Activated T-cell treated with anti-CD3 and anti-CD28 coated beads, Interleukin-2, amount 50 U/mL, for 72 hours (primary cell): Measurements from ENCODE around the gene LRRTM1. TPM values are rescaled to one million over a fixed set of nuclear protein-coding genes. Genes with fewer than 3 reads are reported as not detected.

Experiments used
- ATAC-seq, 2 donors: fragments of 150-1000 bp; cut with Tn5 transposase; replicated peaks in 1 of 2; 2 replicates each; pipeline ENCODE4 v1.10.0; 2021; ENCODE audit warnings: moderate library complexity in 2 of 2, mild to moderate bottlenecking in 1 of 2
- DNase-seq, 2 donors: peaks; one replicate each; pipeline ENCODE4 v3.0.0; 2021 to 2022; ENCODE audit warnings: mixed read lengths in 1 of 2
- H3K27ac Mint-ChIP-seq: one replicate; pipeline ENCODE4 v1.8.0; 2022; ENCODE audit warnings: mild to moderate bottlenecking, moderate library complexity, mixed read lengths
- H3K27me3 Mint-ChIP-seq: one replicate; pipeline ENCODE4 v1.8.0; 2022; ENCODE audit warnings: low read depth, mixed read lengths
- H3K36me3 Mint-ChIP-seq, 2 donors: one replicate each; pipeline ENCODE4 v1.8.0; 2022; ENCODE audit warnings: mixed read lengths in 2 of 2, mild to moderate bottlenecking in 1 of 2; ENCODE audit not compliant: insufficient read depth in 2 of 2
- H3K4me1 Mint-ChIP-seq: one replicate; pipeline ENCODE4 v1.8.0; 2022; ENCODE audit warnings: low read depth, mixed read lengths
- H3K4me3 Mint-ChIP-seq, 2 donors: one replicate each; pipeline ENCODE4 v1.8.0; 2022; ENCODE audit warnings: mild to moderate bottlenecking in 2 of 2, mixed read lengths in 2 of 2, moderate library complexity in 2 of 2
- H3K9me3 Mint-ChIP-seq, 2 donors: one replicate each; pipeline ENCODE4 v1.8.0; 2022; ENCODE audit warnings: mixed read lengths in 2 of 2
- total RNA-seq, 2 donors: library from RNA; stranded (reverse); gene quantifications; one replicate each; pipeline ENCODE4 v1.2.3, GENCODE V29; 2022

The LRRTM1 gene
- total RNA-seq, 2 donors from 2014 or later = not detected

DNA sequence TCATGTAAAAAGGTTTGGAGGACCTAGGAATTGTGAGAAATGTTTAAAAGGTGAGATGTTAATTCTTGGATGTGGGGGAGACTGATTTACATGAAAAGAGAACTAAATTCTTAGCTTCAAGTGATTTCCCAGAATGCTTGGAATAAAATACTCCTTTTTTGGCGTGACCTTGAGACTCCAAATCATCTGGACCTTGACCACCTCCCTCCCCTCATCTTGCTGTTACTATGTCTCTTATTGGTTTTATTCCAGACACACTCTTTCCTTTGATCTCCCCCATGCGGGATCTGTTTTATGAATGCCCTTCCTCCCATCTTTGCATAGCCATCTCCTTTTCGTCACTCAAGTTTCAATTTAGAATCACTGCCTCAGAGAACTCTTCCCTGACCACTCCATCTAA is 20.0 kb upstream of the LRRTM1 start:
- H3K4me1 Mint-ChIP-seq = no peaks in the 10 kb centered on the region
- H3K9me3 Mint-ChIP-seq = peaks cover 2 to 4% of the 10 kb centered on the region in 2 donors
- no peak overlapping the region for H3K4me3 Mint-ChIP-seq
- no peak for ATAC-seq
- no peak overlapping the region for H3K27ac Mint-ChIP-seq
- no peak for DNase-seq
- H3K27me3 Mint-ChIP-seq = no peaks in the 10 kb centered on the region
- H3K36me3 Mint-ChIP-seq = no peaks in the 10 kb centered on the region

GRCh38 chr2:80323610-80324009 is 19.1 kb upstream of the LRRTM1 start:
- Mint-ChIP-seq H3K4me1 (no peaks in the 10 kb centered on the region), H3K27ac (no peak overlapping the region), H3K4me3 (no peak overlapping the region), H3K36me3 (no peaks in the 10 kb centered on the region), H3K27me3 (no peaks in the 10 kb centered on the region), H3K9me3 (peaks cover 1 to 2% of the 10 kb centered on the region in 2 donors)
- DNase-seq (no peak), ATAC-seq (no peak)

DNA sequence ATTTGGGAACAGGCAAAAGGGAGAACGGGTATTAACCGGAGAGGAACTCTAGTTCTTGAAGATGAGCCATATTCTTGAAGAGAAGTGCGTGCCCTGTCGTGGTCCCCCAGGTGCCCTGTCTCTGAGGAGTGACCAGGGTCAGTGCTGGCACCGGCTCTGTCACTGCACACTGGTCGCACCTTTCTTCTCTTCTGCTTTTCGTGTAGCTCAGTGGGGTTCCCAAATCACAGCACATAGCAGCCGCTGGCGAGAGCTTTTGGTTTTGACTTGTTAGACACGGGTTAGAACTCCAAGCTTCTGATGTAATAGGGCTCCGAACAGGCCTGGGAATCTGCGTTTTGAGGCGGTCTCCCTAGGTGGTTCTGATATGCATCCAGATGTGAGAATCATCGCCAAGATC is 18.4 kb upstream of the LRRTM1 start:
- Mint-ChIP-seq H3K4me3 (no peak overlapping the region), H3K9me3 (peaks cover 0 to 1% of the 10 kb centered on the region in 2 donors), H3K36me3 (no peaks in the 10 kb centered on the region), H3K27me3 (no peaks in the 10 kb centered on the region), H3K4me1 (no peaks in the 10 kb centered on the region), H3K27ac (no peak overlapping the region)
- DNase-seq (no peak), ATAC-seq (no peak)

DNA sequence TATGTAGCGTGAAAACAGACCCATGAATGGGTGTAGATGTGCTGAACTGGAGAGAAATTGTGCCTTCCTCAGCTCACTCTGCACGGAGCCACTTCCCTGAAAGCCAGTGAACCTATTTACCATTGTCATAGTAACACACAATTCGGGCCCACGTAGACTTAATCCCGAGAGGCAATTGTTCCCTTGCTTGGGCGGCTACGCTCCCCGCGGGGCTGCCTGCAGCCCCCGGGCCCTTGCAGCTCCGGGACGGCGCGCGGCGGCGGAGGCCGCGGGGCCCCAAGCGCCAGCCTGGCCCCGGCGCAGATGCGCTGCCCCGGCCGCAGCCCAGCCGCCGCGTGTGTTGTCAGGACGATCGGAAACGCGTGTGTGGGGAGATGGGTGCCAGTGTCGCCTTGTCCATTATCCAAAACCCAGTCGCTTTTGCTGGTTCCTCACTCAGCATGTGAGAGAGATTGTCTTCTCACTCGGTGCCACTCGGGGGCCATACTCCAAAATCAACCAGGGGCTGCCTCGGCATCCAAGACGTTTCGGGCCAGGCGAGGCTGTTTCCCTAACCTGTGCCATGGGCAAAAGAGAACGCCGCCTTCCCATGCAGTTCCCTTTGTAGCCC is 17.9 kb upstream of the LRRTM1 start:
- no peak overlapping the region for H3K4me3 Mint-ChIP-seq
- H3K27ac Mint-ChIP-seq = no peak overlapping the region

GRCh38 chr2:80312282-80312839 is 7.8 kb upstream of the LRRTM1 start:
- H3K27me3 Mint-ChIP-seq = no peaks in the 10 kb centered on the region
- H3K9me3 Mint-ChIP-seq = peaks cover 11% of the 10 kb centered on the region in 2 donors
- H3K4me3 Mint-ChIP-seq = no peak overlapping the region
- no peaks in the 10 kb centered on the region for H3K4me1 Mint-ChIP-seq
- no peak overlapping the region for H3K27ac Mint-ChIP-seq
- ATAC-seq (no peak), DNase-seq (no peak)
- H3K36me3 Mint-ChIP-seq = no peaks in the 10 kb centered on the region

More for the DNA sequence above, 17.9 kb upstream of the LRRTM1 start:
- Mint-ChIP-seq H3K27me3 (no peaks in the 10 kb centered on the region), H3K9me3 (peaks cover 2 to 4% of the 10 kb centered on the region in 2 donors), H3K4me1 (no peaks in the 10 kb centered on the region), H3K36me3 (no peaks in the 10 kb centered on the region)
- ATAC-seq = no peak
- no peak for DNase-seq

GRCh38 chr2:80311304-80311703 is 6.8 kb upstream of the LRRTM1 start:
- Mint-ChIP-seq H3K36me3 (no peaks in the 10 kb centered on the region), H3K27ac (no peak overlapping the region), H3K27me3 (no peaks in the 10 kb centered on the region), H3K9me3 (peaks cover 7 to 11% of the 10 kb centered on the region in 2 donors), H3K4me3 (no peak overlapping the region), H3K4me1 (no peaks in the 10 kb centered on the region)
- ATAC-seq = no peak
- DNase-seq = no peak

GRCh38 chr2:80303006-80303908 is 1.3 kb downstream of the LRRTM1 start:
- no peak for DNase-seq
- no peak for ATAC-seq
- no peak overlapping the region for H3K27ac Mint-ChIP-seq
- H3K4me1 Mint-ChIP-seq = no peaks in the 10 kb centered on the region
- peaks cover 44% of the 10 kb centered on the region for H3K27me3 Mint-ChIP-seq
- H3K36me3 Mint-ChIP-seq = peaks cover 3 to 4% of the 10 kb centered on the region in 2 donors
- H3K9me3 Mint-ChIP-seq = peaks cover 1 to 6% of the 10 kb centered on the region in 2 donors
- H3K4me3 Mint-ChIP-seq = no peak overlapping the region

DNA sequence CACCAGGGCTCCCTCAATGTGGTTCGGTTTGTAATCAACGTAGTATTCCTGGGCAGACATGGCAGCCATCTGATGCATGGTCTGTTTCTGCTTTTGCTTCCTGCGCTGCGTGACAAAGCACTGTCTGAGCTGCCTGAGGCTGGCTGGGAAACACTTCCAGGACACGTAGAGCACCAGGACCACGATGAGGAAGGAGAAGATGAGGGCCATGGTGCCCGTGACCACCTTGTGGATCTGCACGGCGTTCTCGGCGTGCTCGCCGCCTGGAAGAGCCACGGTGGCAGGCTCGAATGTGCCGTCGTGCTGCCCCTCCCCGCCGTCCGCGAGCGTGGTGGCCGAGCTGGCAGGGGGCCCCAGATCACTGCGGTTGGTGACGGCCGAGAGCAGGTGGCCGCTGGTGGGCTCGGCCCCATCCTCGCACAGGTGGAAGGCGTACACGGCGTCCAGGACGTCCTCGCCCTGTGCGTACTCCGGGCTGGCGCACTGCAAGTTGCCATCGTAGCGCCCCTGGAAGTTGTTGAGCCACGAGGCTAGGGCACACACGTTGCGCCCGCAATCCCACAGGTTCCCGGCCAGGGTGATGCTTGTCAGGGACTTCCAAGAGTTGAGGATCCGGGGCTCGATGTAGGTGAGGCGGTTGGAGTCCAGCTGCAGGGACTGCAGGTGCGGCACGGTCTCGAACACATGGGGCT is 2.1 kb downstream of the LRRTM1 start:
- Mint-ChIP-seq H3K4me3 (no peak overlapping the region), H3K27me3 (peaks cover 44% of the 10 kb centered on the region), H3K4me1 (no peaks in the 10 kb centered on the region), H3K9me3 (peaks cover 1 to 3% of the 10 kb centered on the region in 2 donors), H3K27ac (no peak overlapping the region), H3K36me3 (peaks cover 3 to 4% of the 10 kb centered on the region in 2 donors)
- ATAC-seq (no peak), DNase-seq (no peak)

DNA sequence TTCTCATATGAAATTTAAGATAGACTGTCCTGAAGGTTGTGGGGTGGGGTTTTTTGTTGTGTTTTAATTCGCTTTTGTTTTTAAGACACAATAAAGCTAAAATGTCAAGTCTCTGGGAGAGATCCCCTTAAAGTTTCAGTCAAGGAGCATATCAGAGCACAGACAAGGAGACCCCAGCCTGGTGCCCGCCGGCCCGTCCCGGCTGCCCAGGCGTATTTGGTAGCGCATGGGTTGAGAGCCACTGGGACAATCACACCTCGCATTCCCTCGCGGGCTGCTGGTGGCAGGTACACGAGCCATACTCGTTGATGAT is 2.6 kb downstream of the LRRTM1 start:
- DNase-seq = no peak
- Mint-ChIP-seq H3K27me3 (peaks cover 44% of the 10 kb centered on the region), H3K36me3 (peaks cover 3 to 4% of the 10 kb centered on the region in 2 donors), H3K9me3 (peaks cover 1 to 2% of the 10 kb centered on the region in 2 donors), H3K4me3 (no peak overlapping the region), H3K27ac (no peak overlapping the region), H3K4me1 (no peaks in the 10 kb centered on the region)
- no peak for ATAC-seq

DNA sequence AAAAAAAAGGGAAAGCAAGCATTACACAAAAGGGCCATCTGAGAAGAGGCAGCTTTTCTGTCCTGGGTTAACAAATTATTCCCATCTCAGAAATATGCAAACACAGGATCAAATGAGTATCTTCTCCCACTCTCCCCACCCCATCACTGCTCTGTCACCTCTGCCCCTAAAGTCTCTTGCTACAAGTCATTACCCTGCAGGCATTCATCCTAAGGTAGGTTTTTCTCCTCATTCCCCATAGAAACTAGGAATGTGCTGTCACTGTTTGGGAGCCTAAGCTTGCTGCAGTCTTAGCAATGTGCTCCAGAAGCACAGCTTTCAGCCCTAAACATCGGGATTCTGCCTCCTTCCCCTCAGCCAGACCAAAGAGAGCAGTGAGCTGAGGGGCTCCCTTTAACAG is 3.6 kb downstream of the LRRTM1 start:
- Mint-ChIP-seq H3K27me3 (peaks cover 44% of the 10 kb centered on the region), H3K36me3 (peaks cover 3 to 4% of the 10 kb centered on the region in 2 donors)
- no peak for ATAC-seq

GRCh38 chr2:80300346-80300745 is 4.2 kb downstream of the LRRTM1 start:
- Mint-ChIP-seq H3K36me3 (peaks cover 3 to 4% of the 10 kb centered on the region in 2 donors), H3K27ac (no peak overlapping the region), H3K4me3 (no peak overlapping the region), H3K27me3 (peaks cover 44% of the 10 kb centered on the region), H3K9me3 (peaks cover 1 to 4% of the 10 kb centered on the region in 2 donors), H3K4me1 (no peaks in the 10 kb centered on the region)
- DNase-seq (no peak), ATAC-seq (no peak)

More for the DNA sequence above, 3.6 kb downstream of the LRRTM1 start:
- Mint-ChIP-seq H3K27ac (no peak overlapping the region), H3K9me3 (peaks cover 1 to 3% of the 10 kb centered on the region in 2 donors), H3K4me3 (no peak overlapping the region), H3K4me1 (no peaks in the 10 kb centered on the region)
- no peak for DNase-seq

GRCh38 chr2:80299661-80300060 is 4.9 kb downstream of the LRRTM1 start:
- H3K4me1 Mint-ChIP-seq = no peaks in the 10 kb centered on the region
- peaks cover 38% of the 10 kb centered on the region for H3K27me3 Mint-ChIP-seq
- no peak overlapping the region for H3K27ac Mint-ChIP-seq
- ATAC-seq = no peak
- H3K4me3 Mint-ChIP-seq = no peak overlapping the region
- DNase-seq = no peak
- H3K9me3 Mint-ChIP-seq = peaks cover 0 to 6% of the 10 kb centered on the region in 2 donors
- H3K36me3 Mint-ChIP-seq = peaks cover 3 to 4% of the 10 kb centered on the region in 2 donors

- Mint-ChIP-seq H3K36me3 (peaks cover 3 to 4% of the 10 kb centered on the region in 2 donors), H3K27ac (no peak overlapping the region), H3K9me3 (peaks cover 0 to 6% of the 10 kb centered on the region in 2 donors), H3K4me3 (no peak overlapping the region), H3K27me3 (peaks cover 35% of the 10 kb centered on the region), H3K4me1 (no peaks in the 10 kb centered on the region)
- DNase-seq = no peak
- no peak for ATAC-seq
Observed at GRCh38 chr2:80298954-80299353, 5.6 kb downstream of the LRRTM1 start.
